ENCODE results near the gene FOXD1.

The FOXD1 gene

GRCh38 chr5:73440262-73440661, 8.3 kb downstream of the FOXD1 start:
- H3K4me3 ChIP-seq (ENCODE audit: low read depth, low read length): no peak overlapping the region
- CTCF ChIA-PET: interaction anchor here (1.0 to 5.3 kb wide), 5 partner anchors 10 to 224 kb away, joined by 4 to 39 read pairs (median 8); no protein-coding TSS in a partner anchor
- no peak for DNase-seq (ENCODE audit: low read depth, low spot score)
- TF ChIP-seq, protein P1, sequence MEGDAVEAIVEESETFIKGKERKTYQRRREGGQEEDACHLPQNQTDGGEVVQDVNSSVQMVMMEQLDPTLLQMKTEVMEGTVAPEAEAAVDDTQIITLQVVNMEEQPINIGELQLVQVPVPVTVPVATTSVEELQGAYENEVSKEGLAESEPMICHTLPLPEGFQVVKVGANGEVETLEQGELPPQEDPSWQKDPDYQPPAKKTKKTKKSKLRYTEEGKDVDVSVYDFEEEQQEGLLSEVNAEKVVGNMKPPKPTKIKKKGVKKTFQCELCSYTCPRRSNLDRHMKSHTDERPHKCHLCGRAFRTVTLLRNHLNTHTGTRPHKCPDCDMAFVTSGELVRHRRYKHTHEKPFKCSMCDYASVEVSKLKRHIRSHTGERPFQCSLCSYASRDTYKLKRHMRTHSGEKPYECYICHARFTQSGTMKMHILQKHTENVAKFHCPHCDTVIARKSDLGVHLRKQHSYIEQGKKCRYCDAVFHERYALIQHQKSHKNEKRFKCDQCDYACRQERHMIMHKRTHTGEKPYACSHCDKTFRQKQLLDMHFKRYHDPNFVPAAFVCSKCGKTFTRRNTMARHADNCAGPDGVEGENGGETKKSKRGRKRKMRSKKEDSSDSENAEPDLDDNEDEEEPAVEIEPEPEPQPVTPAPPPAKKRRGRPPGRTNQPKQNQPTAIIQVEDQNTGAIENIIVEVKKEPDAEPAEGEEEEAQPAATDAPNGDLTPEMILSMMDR (IDR thresholded peaks at IDR 0.05; ENCODE audit: insufficient read depth, low read length, missing control alignments): no peak
- POLR2A ChIA-PET: interaction anchor here (0.7 to 1.4 kb wide), 2 partner anchors 8 to 224 kb away, joined by 3 to 4 read pairs; partner anchors contain the start of gene FOXD1

- ChIA-PET CTCF (interaction anchor here (0.6 to 6.5 kb wide), 6 partner anchors 12 to 237 kb away, joined by 3 to 43 read pairs (median 8); no protein-coding TSS in a partner anchor), POLR2A (interaction anchor here (1.5 to 1.7 kb wide), 2 partner anchors 9 to 127 kb away, joined by 5 to 7 read pairs; partner anchors contain the start of gene FOXD1)
Observed at GRCh38 chr5:73438645-73439470, 9.7 kb downstream of the FOXD1 start.

GRCh38 chr5:73437777-73438644, 10.6 kb downstream of the FOXD1 start:
- ChIA-PET POLR2A (interaction anchor here (0.5 to 2.9 kb wide), 7 partner anchors 10 to 280 kb away, joined by 3 to 16 read pairs (median 4); partner anchors contain the start of gene FOXD1), CTCF (interaction anchor here (0.8 to 6.5 kb wide), 6 partner anchors 13 to 222 kb away, joined by 3 to 43 read pairs (median 8); no protein-coding TSS in a partner anchor)
- TF ChIP-seq, protein P1 (IDR thresholded peaks at IDR 0.05; ENCODE audit: insufficient read depth, low read length, missing control alignments): no peak
- peak overlapping the region; percentile 55 for H3K4me3 ChIP-seq (ENCODE audit: low read depth, low read length)
- DNase-seq (ENCODE audit: low read depth, low spot score): no peak

More at GRCh38 chr5:73438645-73439470, 9.7 kb downstream of the FOXD1 start:
- no peak for DNase-seq (ENCODE audit: low read depth, low spot score)
- TF ChIP-seq, protein P1 (IDR thresholded peaks at IDR 0.05; ENCODE audit: insufficient read depth, low read length, missing control alignments): no peak
- H3K4me3 ChIP-seq (ENCODE audit: low read depth, low read length): no peak overlapping the region

DNA sequence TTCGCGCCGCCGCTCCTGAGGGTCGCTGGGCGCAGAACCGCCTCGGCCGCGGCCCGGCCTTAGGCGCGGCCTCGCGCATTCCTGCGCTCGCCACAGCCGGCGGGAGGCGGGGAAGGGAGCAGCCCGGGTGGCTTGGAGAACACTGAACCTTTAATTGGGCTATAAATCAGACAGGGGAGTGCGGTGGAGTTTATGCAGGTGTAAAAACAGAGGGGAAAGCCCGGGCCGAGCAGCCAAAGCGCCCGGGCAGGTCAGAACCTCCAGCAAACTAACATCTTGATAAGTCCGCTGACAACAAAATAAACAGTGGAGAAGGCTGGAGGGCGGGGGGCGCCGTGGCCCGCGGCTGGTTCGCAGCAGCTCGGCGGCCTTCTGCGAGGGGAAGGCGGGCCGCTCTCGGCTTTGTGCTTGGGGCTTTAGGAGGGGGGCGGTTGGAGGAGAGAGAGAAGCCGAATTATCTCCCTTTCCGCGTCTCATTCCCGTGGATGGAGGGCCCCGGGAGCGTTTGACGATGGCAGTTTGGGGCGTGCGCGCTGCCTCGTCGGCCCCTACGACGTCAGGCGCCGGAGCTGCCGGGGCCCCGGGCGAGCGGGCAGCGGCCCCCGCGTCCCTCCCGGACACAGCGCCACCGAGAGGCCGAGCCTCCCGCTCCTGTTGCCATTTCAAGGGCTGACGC, 11.3 kb downstream of the FOXD1 start:
- TF ChIP-seq, protein P1 (IDR thresholded peaks at IDR 0.05; ENCODE audit: insufficient read depth, low read length, missing control alignments): peak; percentile 66
- no peak for DNase-seq (ENCODE audit: low read depth, low spot score)
- ChIA-PET POLR2A (interaction anchor here (0.5 to 2.9 kb wide), 6 partner anchors 11 to 279 kb away, joined by 3 to 16 read pairs (median 4); partner anchors contain the start of gene FOXD1), CTCF (interaction anchor here (0.8 to 6.5 kb wide), 6 partner anchors 13 to 221 kb away, joined by 3 to 43 read pairs (median 8); no protein-coding TSS in a partner anchor)
- peak overlapping the region; percentile 55 for H3K4me3 ChIP-seq (ENCODE audit: low read depth, low read length)

DNA sequence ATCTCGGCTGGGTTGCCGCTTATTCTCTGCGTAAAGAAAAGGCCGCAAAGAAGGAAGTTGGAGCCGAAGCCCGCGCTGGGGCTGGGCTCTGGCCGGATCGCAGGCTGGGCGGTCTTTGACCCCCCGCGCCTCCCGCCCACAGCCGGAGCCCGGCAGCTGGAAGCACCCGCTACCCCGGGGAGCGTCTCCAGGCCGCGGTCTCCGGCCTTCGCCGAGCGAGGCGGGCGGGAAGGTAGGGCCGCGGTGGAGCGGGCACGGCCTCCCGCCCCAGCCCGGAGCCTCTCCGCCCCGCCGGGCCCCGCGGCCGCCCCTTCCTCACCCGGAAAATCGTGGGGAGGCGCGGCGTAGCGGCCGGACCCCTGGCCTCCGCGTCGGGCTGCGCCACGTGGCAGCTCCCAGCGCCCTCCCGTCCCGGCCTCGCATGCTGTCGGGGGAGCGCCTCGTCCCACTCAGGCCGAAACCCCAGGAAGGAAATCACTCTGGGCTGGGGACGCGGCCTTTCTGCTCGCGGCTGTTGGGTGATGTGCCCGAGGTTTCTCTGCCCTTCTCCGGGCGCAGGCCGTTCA, 12.0 kb downstream of the FOXD1 start:
- no peak for DNase-seq (ENCODE audit: low read depth, low spot score)
- H3K4me3 ChIP-seq (ENCODE audit: low read depth, low read length): peak overlapping the region; percentile 55
- CTCF ChIA-PET: interaction anchor here (1.1 to 6.5 kb wide), 4 partner anchors 14 to 221 kb away, joined by 3 to 43 read pairs (median 14); no protein-coding TSS in a partner anchor
- TF ChIP-seq, protein P1 (IDR thresholded peaks at IDR 0.05; ENCODE audit: insufficient read depth, low read length, missing control alignments): no peak
- POLR2A ChIA-PET: interaction anchor here (1.3 to 2.9 kb wide), 2 partner anchors 12 to 124 kb away, joined by 3 to 16 read pairs; partner anchors contain the start of gene FOXD1
